ENCODE measurements around the gene STXBP6. TPM values are rescaled to one million over a fixed set of nuclear protein-coding genes. Genes with fewer than 3 reads are reported as not detected.

STXBP6 gene
- total RNA-seq, 1 donor, result 0.27 TPM

DNA sequence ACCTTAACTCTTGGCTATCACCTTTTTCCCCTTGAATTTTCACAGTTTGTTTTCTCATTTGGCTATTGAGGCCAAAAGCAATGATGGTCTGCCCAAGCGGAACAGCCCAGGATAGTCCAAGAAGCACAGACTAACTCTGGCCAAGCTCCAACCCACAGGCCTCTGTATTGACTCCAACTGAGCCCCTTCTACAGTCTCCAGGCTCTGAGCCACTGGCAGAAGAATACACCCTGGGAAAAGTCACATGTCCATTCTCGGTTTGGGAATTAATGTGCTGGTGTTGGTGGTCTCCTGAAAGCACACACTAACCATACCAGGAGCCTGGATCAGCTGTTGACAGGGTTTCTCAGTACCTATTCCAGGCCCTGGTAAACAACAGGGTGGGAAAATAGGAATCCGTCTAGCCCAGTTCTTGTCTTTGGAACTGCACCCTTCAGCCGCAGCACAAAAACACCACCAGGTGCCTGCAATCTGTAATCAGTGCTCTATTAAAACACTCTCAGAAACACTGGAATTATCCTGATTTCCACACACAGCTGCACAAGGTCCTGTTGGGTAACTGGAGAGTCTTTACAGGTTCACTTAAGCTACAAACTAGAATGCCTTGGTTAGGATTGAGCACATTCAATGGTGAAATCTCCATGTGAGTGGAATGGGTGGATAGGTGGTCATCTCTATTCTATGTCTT lies 63.6 kb downstream of the STXBP6 start:
- TF ChIP-seq, protein P1, sequence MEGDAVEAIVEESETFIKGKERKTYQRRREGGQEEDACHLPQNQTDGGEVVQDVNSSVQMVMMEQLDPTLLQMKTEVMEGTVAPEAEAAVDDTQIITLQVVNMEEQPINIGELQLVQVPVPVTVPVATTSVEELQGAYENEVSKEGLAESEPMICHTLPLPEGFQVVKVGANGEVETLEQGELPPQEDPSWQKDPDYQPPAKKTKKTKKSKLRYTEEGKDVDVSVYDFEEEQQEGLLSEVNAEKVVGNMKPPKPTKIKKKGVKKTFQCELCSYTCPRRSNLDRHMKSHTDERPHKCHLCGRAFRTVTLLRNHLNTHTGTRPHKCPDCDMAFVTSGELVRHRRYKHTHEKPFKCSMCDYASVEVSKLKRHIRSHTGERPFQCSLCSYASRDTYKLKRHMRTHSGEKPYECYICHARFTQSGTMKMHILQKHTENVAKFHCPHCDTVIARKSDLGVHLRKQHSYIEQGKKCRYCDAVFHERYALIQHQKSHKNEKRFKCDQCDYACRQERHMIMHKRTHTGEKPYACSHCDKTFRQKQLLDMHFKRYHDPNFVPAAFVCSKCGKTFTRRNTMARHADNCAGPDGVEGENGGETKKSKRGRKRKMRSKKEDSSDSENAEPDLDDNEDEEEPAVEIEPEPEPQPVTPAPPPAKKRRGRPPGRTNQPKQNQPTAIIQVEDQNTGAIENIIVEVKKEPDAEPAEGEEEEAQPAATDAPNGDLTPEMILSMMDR (IDR thresholded peaks at IDR 0.05; ENCODE audit: insufficient read depth, low read length), result no peak
- no peak overlapping the region for H3K4me3 ChIP-seq (ENCODE audit: low read depth, low read length)
- no peak for DNase-seq (ENCODE audit: low read depth)

DNA sequence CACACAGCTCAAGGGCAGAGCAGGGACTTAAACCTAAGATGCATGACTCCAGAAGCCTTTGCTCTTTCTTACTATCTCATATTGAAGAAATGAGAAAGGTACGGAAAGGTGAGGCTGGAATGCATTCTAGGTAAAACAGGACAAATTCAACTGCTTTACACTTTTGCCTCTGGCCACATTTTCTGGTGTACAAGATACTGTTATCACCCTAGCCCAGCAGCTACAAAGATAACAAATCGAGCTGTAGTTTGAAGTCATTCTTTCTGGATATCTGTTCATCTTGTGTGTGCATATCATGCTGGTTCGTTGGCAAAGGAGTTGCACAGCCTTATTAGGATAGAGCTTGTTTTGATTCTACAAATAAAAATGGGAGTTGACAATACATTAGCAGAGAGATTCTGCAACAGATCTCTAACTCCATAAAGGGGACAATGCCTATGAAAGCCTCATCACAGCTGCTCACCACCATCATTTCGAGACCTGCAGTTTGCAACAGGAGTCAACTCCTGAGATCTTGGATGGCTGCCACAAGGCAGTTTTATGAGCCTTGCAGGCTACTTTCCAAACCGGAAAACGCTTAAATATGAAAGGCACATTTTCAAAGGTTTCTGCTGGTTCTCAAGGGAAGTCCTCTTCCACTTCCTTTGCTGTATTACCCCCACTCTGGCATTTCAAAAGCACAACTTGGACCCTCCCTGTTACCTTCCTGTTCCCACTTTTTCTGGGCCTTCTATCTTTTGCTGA lies 64.9 kb downstream of the STXBP6 start:
- no peak overlapping the region for H3K4me3 ChIP-seq (ENCODE audit: low read depth, low read length)
- TF ChIP-seq, protein P1 (IDR thresholded peaks at IDR 0.05; ENCODE audit: insufficient read depth, low read length), result no peak
- no peak for DNase-seq (ENCODE audit: low read depth)

DNA sequence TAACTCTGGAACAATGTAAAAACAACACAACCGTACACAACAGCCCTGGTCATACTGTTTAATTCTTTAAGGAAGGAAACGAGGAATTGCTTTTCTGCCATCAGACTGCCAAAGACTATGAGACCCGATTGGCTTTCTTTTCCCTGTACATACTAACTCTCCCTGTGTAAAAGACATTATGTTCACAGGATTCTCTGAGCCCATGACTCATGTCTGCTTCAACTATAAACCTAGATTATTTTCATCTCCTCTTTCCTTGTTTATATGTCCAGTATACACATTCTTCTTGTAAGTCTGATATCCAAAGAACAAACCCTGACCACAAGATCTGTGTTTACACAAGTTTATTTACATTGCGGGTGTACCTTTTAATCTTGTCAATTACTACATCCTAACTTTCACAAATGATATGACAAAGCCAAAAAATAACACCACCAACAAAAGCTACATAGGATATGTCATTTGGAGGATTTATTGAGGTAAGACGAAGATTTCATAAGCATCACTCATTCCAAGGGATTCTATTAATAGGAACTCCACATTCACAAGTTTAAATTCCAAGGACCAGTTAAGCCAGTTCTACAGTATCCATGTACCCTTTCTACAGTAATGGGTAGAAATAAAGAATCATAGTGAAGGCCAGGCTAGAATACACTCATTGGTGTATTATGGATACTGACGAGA lies 67.3 kb downstream of the STXBP6 start:
- peak; percentile 75 for DNase-seq (ENCODE audit: low read depth)
- H3K4me3 ChIP-seq (ENCODE audit: low read depth, low read length), result no peak overlapping the region
- TF ChIP-seq, protein P1 (IDR thresholded peaks at IDR 0.05; ENCODE audit: insufficient read depth, low read length), result no peak

DNA sequence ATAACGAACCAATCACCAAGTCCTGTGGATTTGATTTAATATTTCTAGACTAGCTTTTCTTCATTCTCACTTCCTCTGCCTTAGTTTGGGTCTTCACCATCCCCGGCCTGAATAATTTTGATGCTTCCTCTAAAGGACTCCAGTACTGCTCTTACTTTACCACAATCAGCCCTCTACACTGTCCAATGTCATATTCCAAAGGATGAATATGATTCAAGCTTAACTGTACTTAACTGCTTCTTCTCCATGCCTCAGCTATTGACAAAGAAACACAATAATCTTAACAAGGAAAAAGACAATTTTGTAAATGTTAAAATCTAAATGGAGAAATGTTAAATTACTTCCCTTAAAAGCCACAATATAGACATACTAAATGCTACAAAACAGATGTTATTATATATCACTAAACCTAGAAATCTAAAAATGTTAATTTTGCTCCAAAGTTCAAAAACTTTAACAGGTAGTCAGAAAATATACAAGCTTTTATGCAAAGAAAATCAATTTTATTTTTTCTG lies 70.2 kb downstream of the STXBP6 start:
- no peak for DNase-seq (ENCODE audit: low read depth)
- TF ChIP-seq, protein P1 (IDR thresholded peaks at IDR 0.05; ENCODE audit: insufficient read depth, low read length), result no peak
- H3K4me3 ChIP-seq (ENCODE audit: low read depth, low read length), result no peak overlapping the region

DNA sequence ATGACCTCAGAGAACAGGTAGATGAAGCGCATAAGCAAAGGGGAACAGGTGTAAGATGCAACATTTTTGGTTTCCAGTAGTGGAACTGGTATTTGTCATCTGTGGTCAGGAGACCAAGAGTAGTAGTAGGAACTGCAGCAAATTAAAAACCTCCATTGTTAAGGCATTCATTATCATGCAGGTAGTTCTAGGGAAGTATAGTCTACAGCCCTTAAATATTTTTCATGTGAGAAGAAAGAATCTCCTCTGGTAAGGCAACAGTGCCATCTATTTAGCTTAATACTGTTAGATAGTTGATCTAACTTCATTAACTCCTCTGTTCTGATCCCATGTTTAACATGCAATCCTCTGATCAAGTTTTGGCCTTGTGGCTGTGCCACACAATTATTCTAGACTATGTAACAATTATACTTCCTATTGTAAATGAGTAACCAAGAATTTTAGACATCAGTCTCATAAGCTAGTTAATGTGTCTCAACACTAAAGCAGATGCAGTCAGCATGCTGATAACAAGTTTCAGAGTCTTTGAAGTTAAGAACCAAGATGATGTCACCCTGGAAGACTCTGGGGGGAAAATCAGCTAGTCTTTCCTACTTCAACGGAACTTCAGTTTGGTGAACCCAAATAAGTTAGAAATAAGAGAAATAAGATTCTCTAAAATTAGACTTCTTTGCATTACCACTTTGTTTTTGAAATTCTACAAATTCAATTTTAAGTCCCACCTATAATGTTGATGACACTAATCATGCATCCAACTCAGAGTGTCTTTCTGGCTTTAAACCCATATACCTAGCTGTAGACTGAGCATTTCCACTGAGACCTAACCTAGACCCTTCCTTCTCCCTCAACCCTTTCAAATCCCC lies 70.9 kb downstream of the STXBP6 start:
- H3K4me3 ChIP-seq (ENCODE audit: low read depth, low read length), result no peak overlapping the region
- DNase-seq (ENCODE audit: low read depth), result no peak
- TF ChIP-seq, protein P1 (IDR thresholded peaks at IDR 0.05; ENCODE audit: insufficient read depth, low read length), result no peak

DNA sequence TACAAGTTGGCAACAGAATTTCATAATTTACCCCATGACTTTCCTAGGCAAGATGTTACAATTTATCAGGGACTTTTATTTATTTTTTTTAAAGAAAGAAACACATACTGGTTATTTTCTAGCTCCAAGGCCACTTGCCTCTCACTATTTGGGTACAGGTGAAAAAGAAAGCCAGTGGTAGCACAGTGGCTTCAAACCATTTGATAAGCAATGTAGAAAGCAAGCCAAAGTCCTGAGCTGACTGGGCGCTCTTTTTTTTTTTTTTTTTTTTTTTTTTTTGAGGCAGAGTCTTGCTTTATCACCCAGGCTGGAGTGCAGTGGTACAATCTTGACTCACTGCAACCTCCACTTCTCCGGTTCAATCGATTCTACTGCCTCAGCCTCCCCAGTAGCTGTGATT lies 73.3 kb downstream of the STXBP6 start:
- no peak for DNase-seq (ENCODE audit: low read depth)
- TF ChIP-seq, protein P1 (IDR thresholded peaks at IDR 0.05; ENCODE audit: insufficient read depth, low read length), result no peak
- H3K4me3 ChIP-seq (ENCODE audit: low read depth, low read length), result no peak overlapping the region
